Activated CD4-positive, alpha-beta memory T cell treated with anti-CD3 and anti-CD28 coated beads, Interleukin-2, amount 10 ng/mL, durations not matched to agents 7 days and 5 days (primary cell): ENCODE data around the gene LTBP2. TPM values are rescaled to one million over a fixed set of nuclear protein-coding genes. Genes with fewer than 3 reads are reported as not detected.

Source experiments
- CTCF ChIA-PET: fragments of 350-600 bp; sonication (Branson Sonifier 250); formaldehyde crosslinking; loops from one replicate; lab custom pipeline; 2021; ENCODE audit warnings: antibody characterized with exemption, inconsistent platforms; lab: Charles Lee
- POLR2A ChIA-PET: fragments of 350-600 bp; sonication (Branson Sonifier 250); formaldehyde crosslinking; loops from one replicate; lab custom pipeline; 2021; ENCODE audit warnings: antibody characterized with exemption; lab: Charles Lee
- DNase-seq: peaks from one replicate; pipeline ENCODE4 v3.0.0-alpha.2; 2020
- H3K27ac Mint-ChIP-seq: one replicate; pipeline ENCODE4 v1.8.0; 2021; ENCODE audit warnings: mild to moderate bottlenecking, mixed read lengths
- H3K27me3 Mint-ChIP-seq: one replicate; pipeline ENCODE4 v1.8.0; 2021; ENCODE audit warnings: mixed read lengths
- H3K36me3 Mint-ChIP-seq: one replicate; pipeline ENCODE4 v1.8.0; 2021; ENCODE audit warnings: low read depth, mixed read lengths
- H3K4me1 Mint-ChIP-seq: one replicate; pipeline ENCODE4 v1.8.0; 2021; ENCODE audit warnings: mixed read lengths
- H3K4me3 Mint-ChIP-seq: one replicate; pipeline ENCODE4 v1.8.0; 2021; ENCODE audit warnings: mild to moderate bottlenecking, mixed read lengths
- H3K9me3 Mint-ChIP-seq: one replicate; pipeline ENCODE4 v1.8.0; 2021; ENCODE audit warnings: mixed read lengths
- total RNA-seq, 2 experiments: library from RNA; stranded (reverse); gene quantifications; one replicate each; pipeline ENCODE4 v1.2.3, GENCODE V29; 2021

The LTBP2 gene
- total RNA-seq, 2 experiments from 2014 or later, result 0.28 to 0.40 TPM

DNA sequence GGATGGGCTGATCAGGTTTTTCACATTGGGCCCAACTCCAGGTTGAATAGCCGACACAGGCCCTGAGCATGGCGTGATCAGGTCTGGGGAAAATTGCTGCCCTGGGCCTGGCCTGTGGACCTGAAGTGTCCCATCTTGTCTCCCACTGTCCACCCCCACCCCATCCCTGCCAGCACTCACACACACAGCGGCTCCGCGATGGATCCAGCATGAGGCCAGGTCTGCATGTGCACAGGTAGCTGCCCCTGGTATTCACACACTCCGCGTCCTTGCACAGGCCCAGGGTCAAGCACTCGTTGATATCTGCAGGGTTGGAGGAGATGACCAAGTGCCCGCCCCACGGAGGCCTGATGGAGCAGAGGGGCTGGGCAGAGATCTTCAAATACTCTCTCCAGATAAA is 79.8 kb downstream of the LTBP2 start:
- Mint-ChIP-seq H3K27me3 (no peaks in the 10 kb centered on the region), H3K4me1 (no peaks in the 10 kb centered on the region), H3K36me3 (no peaks in the 10 kb centered on the region), H3K27ac (no peak overlapping the region), H3K9me3 (no peaks in the 10 kb centered on the region), H3K4me3 (no peak overlapping the region)
- ChIA-PET CTCF (no interaction called here), POLR2A (no interaction called here)
- no peak for DNase-seq

- no peaks in the 10 kb centered on the region for H3K9me3 Mint-ChIP-seq
- H3K27me3 Mint-ChIP-seq, result peaks cover 2% of the 10 kb centered on the region
- no peak overlapping the region for H3K27ac Mint-ChIP-seq
Measured at GRCh38 chr14:74531467-74531866, 80.6 kb downstream of the LTBP2 start.

GRCh38 chr14:74531006-74531405 is 81.0 kb downstream of the LTBP2 start:
- DNase-seq, result no peak
- H3K9me3 Mint-ChIP-seq, result no peaks in the 10 kb centered on the region
- no peaks in the 10 kb centered on the region for H3K4me1 Mint-ChIP-seq
- POLR2A ChIA-PET, result no interaction called here
- no peak overlapping the region for H3K4me3 Mint-ChIP-seq
- CTCF ChIA-PET, result no interaction called here
- no peak overlapping the region for H3K27ac Mint-ChIP-seq
- H3K27me3 Mint-ChIP-seq, result peaks cover 6% of the 10 kb centered on the region
- H3K36me3 Mint-ChIP-seq, result no peaks in the 10 kb centered on the region

More at GRCh38 chr14:74531467-74531866, 80.6 kb downstream of the LTBP2 start:
- CTCF ChIA-PET, result no interaction called here
- no peaks in the 10 kb centered on the region for H3K36me3 Mint-ChIP-seq
- H3K4me1 Mint-ChIP-seq, result no peaks in the 10 kb centered on the region
- no peak overlapping the region for H3K4me3 Mint-ChIP-seq
- no peak for DNase-seq
- POLR2A ChIA-PET, result no interaction called here

- peaks cover 9% of the 10 kb centered on the region for H3K27me3 Mint-ChIP-seq
- ChIA-PET POLR2A (no interaction called here), CTCF (no interaction called here)
- H3K9me3 Mint-ChIP-seq, result no peaks in the 10 kb centered on the region
- H3K36me3 Mint-ChIP-seq, result no peaks in the 10 kb centered on the region
- DNase-seq, result no peak
- H3K4me3 Mint-ChIP-seq, result no peak overlapping the region
- H3K4me1 Mint-ChIP-seq, result no peaks in the 10 kb centered on the region
- H3K27ac Mint-ChIP-seq, result no peak overlapping the region
Measured at GRCh38 chr14:74528886-74529285, 83.2 kb downstream of the LTBP2 start.

DNA sequence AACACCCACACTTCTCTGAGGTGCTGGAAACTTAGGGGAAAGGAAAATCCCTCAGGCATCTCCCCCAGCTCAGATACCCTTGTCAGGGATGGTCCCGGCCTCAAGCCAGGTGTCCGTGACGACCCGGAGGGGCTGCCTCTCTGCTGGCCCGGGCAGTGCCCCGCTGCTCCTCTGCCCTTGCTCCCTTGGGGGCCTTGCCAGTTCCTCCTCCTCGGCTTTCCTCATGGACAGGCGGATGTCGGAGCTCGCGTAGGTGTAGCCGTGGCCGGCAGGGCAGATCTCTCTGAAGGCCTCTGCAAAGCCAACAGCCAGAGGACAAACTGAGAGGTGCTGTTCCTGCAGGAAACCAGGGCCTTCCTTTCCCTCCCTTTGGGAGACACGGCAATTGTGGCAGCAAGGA is 83.6 kb downstream of the LTBP2 start:
- no peak overlapping the region for H3K27ac Mint-ChIP-seq
- no peaks in the 10 kb centered on the region for H3K36me3 Mint-ChIP-seq
- H3K4me3 Mint-ChIP-seq, result no peak overlapping the region
- H3K9me3 Mint-ChIP-seq, result no peaks in the 10 kb centered on the region
- H3K27me3 Mint-ChIP-seq, result peaks cover 10% of the 10 kb centered on the region
- H3K4me1 Mint-ChIP-seq, result no peaks in the 10 kb centered on the region
- ChIA-PET POLR2A (no interaction called here), CTCF (no interaction called here)
- no peak for DNase-seq

- Mint-ChIP-seq H3K27me3 (peaks cover 13% of the 10 kb centered on the region), H3K9me3 (no peaks in the 10 kb centered on the region), H3K36me3 (no peaks in the 10 kb centered on the region), H3K27ac (no peak overlapping the region), H3K4me3 (no peak overlapping the region), H3K4me1 (no peaks in the 10 kb centered on the region)
- ChIA-PET POLR2A (no interaction called here), CTCF (no interaction called here)
- no peak for DNase-seq
Measured at GRCh38 chr14:74527736-74528280, 84.2 kb downstream of the LTBP2 start.

DNA sequence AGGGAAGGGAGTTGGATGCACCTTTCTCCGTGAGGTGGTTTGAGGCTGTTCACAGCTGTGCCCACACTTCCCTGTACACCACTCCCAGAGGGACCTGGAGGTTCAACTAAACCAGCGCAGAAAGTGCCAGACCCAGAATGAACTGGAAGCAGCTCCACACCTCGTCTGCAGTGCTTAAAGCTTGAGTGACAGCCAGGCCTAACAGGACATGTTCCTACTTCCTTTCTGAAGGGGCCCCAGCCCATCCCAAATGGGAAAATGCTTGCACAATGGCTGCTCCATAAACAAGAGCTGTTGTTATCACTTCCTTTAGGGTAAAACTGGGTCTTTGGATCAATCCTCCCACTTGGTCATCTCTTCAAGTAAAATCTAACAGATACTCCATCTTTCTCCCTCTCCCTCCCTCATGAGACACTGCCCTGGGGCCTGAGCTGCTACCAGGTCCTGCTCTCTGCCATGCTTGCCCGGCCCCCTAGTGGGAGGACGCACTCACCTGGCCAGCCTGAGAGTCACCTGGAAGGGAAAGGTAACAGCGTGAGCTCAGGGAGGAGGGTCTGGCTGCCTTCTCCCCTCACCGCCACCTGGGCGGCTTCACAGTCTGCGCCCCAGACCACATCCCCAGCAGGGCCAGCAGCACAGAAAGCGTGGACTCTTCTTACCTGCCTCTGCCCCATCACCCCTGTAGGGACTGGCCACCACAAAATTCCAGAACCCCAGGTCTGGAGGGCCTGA is 85.0 kb downstream of the LTBP2 start:
- DNase-seq, result no peak
- no peak overlapping the region for H3K4me3 Mint-ChIP-seq
- CTCF ChIA-PET, result interaction anchor here (1.6 kb wide), 1 partner anchor 12 kb away, joined by 3 read pairs; no protein-coding TSS in a partner anchor
- H3K4me1 Mint-ChIP-seq, result no peaks in the 10 kb centered on the region
- H3K27me3 Mint-ChIP-seq, result peaks cover 13% of the 10 kb centered on the region
- H3K9me3 Mint-ChIP-seq, result no peaks in the 10 kb centered on the region
- no peaks in the 10 kb centered on the region for H3K36me3 Mint-ChIP-seq
- no peak overlapping the region for H3K27ac Mint-ChIP-seq
- POLR2A ChIA-PET, result no interaction called here

GRCh38 chr14:74525361-74525851 is 86.6 kb downstream of the LTBP2 start:
- Mint-ChIP-seq H3K27me3 (peaks cover 13% of the 10 kb centered on the region), H3K4me3 (no peak overlapping the region), H3K9me3 (no peaks in the 10 kb centered on the region), H3K36me3 (no peaks in the 10 kb centered on the region), H3K27ac (no peak overlapping the region), H3K4me1 (no peaks in the 10 kb centered on the region)
- DNase-seq, result no peak
- ChIA-PET POLR2A (no interaction called here), CTCF (no interaction called here)

DNA sequence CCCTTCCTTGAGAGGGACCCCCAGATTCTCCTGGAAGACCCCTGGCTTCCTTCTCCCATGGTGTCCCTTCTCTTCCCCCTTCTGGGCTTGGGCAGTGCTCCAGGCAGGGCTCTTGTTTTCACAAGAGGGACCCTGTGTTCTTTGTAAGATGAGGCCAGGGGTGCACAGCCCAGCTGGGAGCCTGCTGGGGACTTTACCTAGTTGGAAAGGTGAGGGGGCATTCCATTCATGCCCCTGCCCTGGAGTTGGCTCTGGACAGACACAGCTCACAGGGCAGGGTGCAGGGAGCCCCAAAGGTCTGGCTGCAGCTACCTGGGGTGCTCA is 87.3 kb downstream of the LTBP2 start:
- ChIA-PET POLR2A (no interaction called here), CTCF (no interaction called here)

DNA sequence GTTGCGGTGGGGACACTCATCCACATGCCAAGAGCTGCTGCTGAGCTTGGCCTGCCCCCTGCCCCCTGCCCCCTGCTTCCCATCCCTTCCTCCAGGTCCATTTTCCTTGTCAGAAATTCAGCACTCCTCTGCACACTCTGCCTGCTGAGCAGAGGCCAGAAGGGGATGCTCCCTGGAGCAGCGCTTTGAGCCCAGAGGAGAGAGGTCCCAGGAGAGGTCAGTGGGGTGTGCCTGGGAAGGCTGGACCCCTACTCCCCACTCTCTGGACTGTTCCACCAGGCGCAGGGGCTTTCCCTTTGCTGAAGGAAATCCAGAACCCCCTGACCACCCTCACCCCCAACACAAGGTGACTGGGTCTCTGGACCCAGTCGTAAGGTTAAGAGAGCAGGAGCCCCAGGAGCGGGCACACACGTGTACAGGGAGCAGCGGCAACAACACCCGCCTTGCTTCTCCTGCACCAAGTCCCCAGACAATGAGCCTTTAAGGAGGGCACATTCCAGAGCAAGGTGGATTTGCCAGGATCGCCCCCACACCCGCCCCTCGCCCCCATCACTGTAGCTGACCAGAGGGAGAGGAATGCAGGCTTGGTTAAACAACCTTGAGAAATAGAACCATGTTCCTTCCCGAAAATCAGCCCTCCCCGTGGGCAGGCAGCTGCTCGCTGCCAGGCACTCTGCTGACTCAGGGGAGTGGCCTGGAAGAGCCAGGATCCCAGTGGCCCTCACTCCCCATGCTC is 87.8 kb downstream of the LTBP2 start:
- Mint-ChIP-seq H3K4me1 (no peaks in the 10 kb centered on the region), H3K27ac (no peak overlapping the region), H3K36me3 (no peaks in the 10 kb centered on the region), H3K9me3 (no peaks in the 10 kb centered on the region), H3K4me3 (no peak overlapping the region), H3K27me3 (peaks cover 13% of the 10 kb centered on the region)
- DNase-seq, result no peak
- POLR2A ChIA-PET, result no interaction called here
- CTCF ChIA-PET, result no interaction called here

More for the DNA sequence above, 87.3 kb downstream of the LTBP2 start:
- no peak overlapping the region for H3K4me3 Mint-ChIP-seq
- no peak for DNase-seq
- peaks cover 13% of the 10 kb centered on the region for H3K27me3 Mint-ChIP-seq
- H3K36me3 Mint-ChIP-seq, result no peaks in the 10 kb centered on the region
- no peaks in the 10 kb centered on the region for H3K4me1 Mint-ChIP-seq
- no peaks in the 10 kb centered on the region for H3K9me3 Mint-ChIP-seq
- no peak overlapping the region for H3K27ac Mint-ChIP-seq

GRCh38 chr14:74522740-74523139 is 89.3 kb downstream of the LTBP2 start:
- Mint-ChIP-seq H3K4me1 (no peaks in the 10 kb centered on the region), H3K27ac (no peak overlapping the region), H3K9me3 (no peaks in the 10 kb centered on the region), H3K4me3 (no peak overlapping the region), H3K27me3 (peaks cover 27% of the 10 kb centered on the region), H3K36me3 (no peaks in the 10 kb centered on the region)
- no peak for DNase-seq
- CTCF ChIA-PET, result no interaction called here
- POLR2A ChIA-PET, result no interaction called here

DNA sequence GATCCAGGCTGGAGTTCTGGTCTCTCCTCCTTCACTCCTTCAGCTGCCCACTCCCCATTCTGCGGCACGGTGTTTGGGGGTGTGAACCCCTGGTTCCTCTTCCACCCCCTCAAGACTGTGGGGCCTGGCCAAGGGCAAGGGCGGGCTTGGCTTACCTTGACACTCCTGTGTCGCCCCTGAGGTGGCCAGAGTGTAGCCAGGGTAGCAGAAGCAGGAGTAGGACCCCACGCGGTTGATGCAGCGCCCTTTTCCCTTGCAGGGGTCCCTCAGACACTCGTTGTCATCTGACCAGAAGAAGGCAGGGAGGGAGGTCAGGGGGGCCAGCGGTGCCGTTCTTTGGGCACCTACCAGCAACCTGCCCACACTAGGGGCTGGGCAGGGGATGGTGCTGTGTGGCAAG is 90.3 kb downstream of the LTBP2 start:
- peaks cover 26% of the 10 kb centered on the region for H3K27me3 Mint-ChIP-seq
- ChIA-PET CTCF (no interaction called here), POLR2A (no interaction called here)
- H3K27ac Mint-ChIP-seq, result no peak overlapping the region
- no peak overlapping the region for H3K4me3 Mint-ChIP-seq
- DNase-seq, result no peak
- H3K36me3 Mint-ChIP-seq, result no peaks in the 10 kb centered on the region
- no peaks in the 10 kb centered on the region for H3K4me1 Mint-ChIP-seq
- H3K9me3 Mint-ChIP-seq, result no peaks in the 10 kb centered on the region

GRCh38 chr14:74519316-74520074 is 92.5 kb downstream of the LTBP2 start:
- H3K36me3 Mint-ChIP-seq, result no peaks in the 10 kb centered on the region
- H3K4me3 Mint-ChIP-seq, result no peak overlapping the region
- POLR2A ChIA-PET, result no interaction called here
- H3K27me3 Mint-ChIP-seq, result peaks cover 30% of the 10 kb centered on the region
- peaks cover 5% of the 10 kb centered on the region for H3K4me1 Mint-ChIP-seq
- DNase-seq, result no peak
- no peak overlapping the region for H3K27ac Mint-ChIP-seq
- CTCF ChIA-PET, result interaction anchor here (0.5 kb wide), 1 partner anchor 386 kb away, joined by 3 read pairs; no protein-coding TSS in a partner anchor
- H3K9me3 Mint-ChIP-seq, result no peaks in the 10 kb centered on the region
